Uterus (tissue), 2 donors: ENCODE measurements around the gene DVL1.

Experiments used
- CTCF ChIP-seq, 4 experiments: fragments of 200-600 bp in 2 of 4; fragments of 450-650 bp in 2 of 4; sonication (generic) in 2 of 4; IDR thresholded peaks; one replicate each; pipeline ENCODE4 v1.5.1; 2016 to 2019; ENCODE audit warnings: antibody characterized with exemption in 4 of 4, mild to moderate bottlenecking in 2 of 4, moderate library complexity in 1 of 4
- POLR2A ChIP-seq, 2 donors: fragments of 450-650 bp; IDR thresholded peaks; one replicate each; pipeline ENCODE4 v1.6.1; 2016; ENCODE audit warnings: antibody characterized with exemption in 2 of 2, mild to moderate bottlenecking in 1 of 2, moderate library complexity in 1 of 2

DNA sequence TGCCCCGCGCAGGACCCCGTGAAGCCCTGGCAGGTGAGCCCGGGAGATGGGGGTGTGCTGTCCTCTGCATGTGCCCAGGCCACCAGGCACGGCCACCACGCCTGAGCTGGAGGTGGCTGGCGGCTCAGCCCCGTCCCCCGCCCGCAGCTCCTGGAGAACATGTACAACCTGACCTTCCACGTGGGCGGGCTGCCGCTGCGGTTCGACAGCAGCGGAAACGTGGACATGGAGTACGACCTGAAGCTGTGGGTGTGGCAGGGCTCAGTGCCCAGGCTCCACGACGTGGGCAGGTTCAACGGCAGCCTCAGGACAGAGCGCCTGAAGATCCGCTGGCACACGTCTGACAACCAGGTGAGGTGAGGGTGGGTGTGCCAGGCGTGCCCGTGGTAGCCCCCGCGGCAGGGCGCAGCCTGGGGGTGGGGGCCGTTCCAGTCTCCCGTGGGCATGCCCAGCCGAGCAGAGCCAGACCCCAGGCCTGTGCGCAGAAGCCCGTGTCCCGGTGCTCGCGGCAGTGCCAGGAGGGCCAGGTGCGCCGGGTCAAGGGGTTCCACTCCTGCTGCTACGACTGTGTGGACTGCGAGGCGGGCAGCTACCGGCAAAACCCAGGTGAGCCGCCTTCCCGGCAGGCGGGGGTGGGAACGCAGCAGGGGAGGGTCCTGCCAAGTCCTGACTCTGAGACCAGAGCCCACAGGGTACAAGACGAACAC is 16.3 kb downstream of the DVL1 start:
- TF ChIP-seq CTCF (IDR thresholded peaks at IDR 0.05): no peak
- no peak for TF ChIP-seq POLR2A (IDR thresholded peaks at IDR 0.05)
